HTR-8/SVneo (cell line): ENCODE data around the gene TRPM3.

Experiments used
- DNase-seq: peaks from one replicate; pipeline ENCODE4 v3.0.0; 2011; ENCODE audit warnings: low spot score, mixed read lengths; ENCODE audit not compliant: insufficient read length
- FAIRE-seq: peaks from 2 replicates; lab custom pipeline; 2011; peaks lifted over from hg19 to GRCh38; lab: Jason Lieb, UNC

TRPM3 gene

GRCh38 chr9:71105192-71105591 lies 16.2 kb downstream of the TRPM3 start:
- DNase-seq: no peak
- FAIRE-seq: no peak

- DNase-seq: no peak
- no peak for FAIRE-seq
Measured at GRCh38 chr9:71098801-71099200, 22.6 kb downstream of the TRPM3 start.

- FAIRE-seq: no peak
- no peak for DNase-seq
Measured at GRCh38 chr9:71097671-71098070, 23.8 kb downstream of the TRPM3 start.

GRCh38 chr9:71096421-71097108 lies 24.9 kb downstream of the TRPM3 start:
- FAIRE-seq (no peak), DNase-seq (no peak)

- DNase-seq: no peak
- FAIRE-seq: no peak
Measured at GRCh38 chr9:71094708-71095251, 26.6 kb downstream of the TRPM3 start.

- FAIRE-seq (no peak), DNase-seq (no peak)
Measured at GRCh38 chr9:71090896-71091295, 30.5 kb downstream of the TRPM3 start.

GRCh38 chr9:71079451-71079850 lies 42.0 kb downstream of the TRPM3 start:
- FAIRE-seq (no peak), DNase-seq (no peak)

GRCh38 chr9:71076096-71076495 lies 45.3 kb downstream of the TRPM3 start:
- FAIRE-seq (no peak), DNase-seq (no peak)

- DNase-seq (no peak), FAIRE-seq (no peak)
Measured at GRCh38 chr9:71073494-71073893, 47.9 kb downstream of the TRPM3 start.

- no peak for DNase-seq
- FAIRE-seq: no peak
Measured at GRCh38 chr9:71072587-71072986, 48.8 kb downstream of the TRPM3 start.

GRCh38 chr9:71071633-71072032 lies 49.8 kb downstream of the TRPM3 start:
- FAIRE-seq (no peak), DNase-seq (no peak)

GRCh38 chr9:71058660-71059059 lies 62.8 kb downstream of the TRPM3 start:
- DNase-seq (no peak), FAIRE-seq (no peak)

GRCh38 chr9:71052287-71052686 lies 69.1 kb downstream of the TRPM3 start:
- FAIRE-seq (no peak), DNase-seq (no peak)

GRCh38 chr9:71048280-71048679 lies 73.1 kb downstream of the TRPM3 start:
- DNase-seq: no peak

GRCh38 chr9:71042448-71042990 lies 78.9 kb downstream of the TRPM3 start:
- DNase-seq (no peak), FAIRE-seq (no peak)

More at GRCh38 chr9:71048280-71048679, 73.1 kb downstream of the TRPM3 start:
- FAIRE-seq: no peak

- DNase-seq: no peak
- FAIRE-seq: no peak
Measured at GRCh38 chr9:71037521-71037920, 83.9 kb downstream of the TRPM3 start.

- DNase-seq: no peak
- no peak for FAIRE-seq
Measured at GRCh38 chr9:71036501-71036900, 84.9 kb downstream of the TRPM3 start.

GRCh38 chr9:71032779-71033178 lies 88.6 kb downstream of the TRPM3 start:
- FAIRE-seq (no peak), DNase-seq (no peak)

GRCh38 chr9:71025728-71026127 lies 95.7 kb downstream of the TRPM3 start:
- FAIRE-seq (no peak), DNase-seq (no peak)

GRCh38 chr9:71025201-71025600 lies 96.2 kb downstream of the TRPM3 start:
- no peak for DNase-seq
- no peak for FAIRE-seq

GRCh38 chr9:71010258-71010657 lies 111.2 kb downstream of the TRPM3 start:
- no peak for DNase-seq
- no peak for FAIRE-seq

- no peak for DNase-seq
- no peak for FAIRE-seq
Measured at GRCh38 chr9:71005456-71005855, 116.0 kb downstream of the TRPM3 start.
